Stimulated activated CD4-positive, alpha-beta T cell treated with anti-CD3 and anti-CD28 coated beads, Interleukin-1b, Interleukin-23, amount 100 ng/mL, for 48 hours (primary cell): ENCODE measurements around the gene CLDN3.

Source experiments
- DNase-seq: peaks from one replicate; pipeline ENCODE4 v3.0.0-alpha.2; 2020

CLDN3 gene

GRCh38 chr7:73769481-73770001, 529 bp downstream of the CLDN3 start:
- DNase-seq, result no peak

GRCh38 chr7:73768641-73769480, 1.2 kb downstream of the CLDN3 start:
- DNase-seq, result no peak

- no peak for DNase-seq
These were observed 3.4 kb downstream of the CLDN3 start for GRCh38 chr7:73766556-73767229.

- DNase-seq, result no peak
These were observed 7.4 kb downstream of the CLDN3 start for GRCh38 chr7:73762659-73762999.

- DNase-seq, result no peak
These were observed 8.0 kb downstream of the CLDN3 start for GRCh38 chr7:73761854-73762658.

GRCh38 chr7:73758581-73759138, 11.4 kb downstream of the CLDN3 start:
- DNase-seq, result no peak

GRCh38 chr7:73749931-73750776, 19.9 kb downstream of the CLDN3 start:
- DNase-seq, result no peak

- no peak for DNase-seq
These were observed 23.7 kb downstream of the CLDN3 start for GRCh38 chr7:73746378-73746777.

GRCh38 chr7:73742753-73743641, 27.1 kb downstream of the CLDN3 start:
- DNase-seq, result no peak

- DNase-seq, result no peak
These were observed 27.7 kb downstream of the CLDN3 start for GRCh38 chr7:73742338-73742752.

GRCh38 chr7:73741600-73741999, 28.5 kb downstream of the CLDN3 start:
- no peak for DNase-seq

GRCh38 chr7:73740771-73741170, 29.3 kb downstream of the CLDN3 start:
- no peak for DNase-seq

- DNase-seq, result no peak
These were observed 29.9 kb downstream of the CLDN3 start for GRCh38 chr7:73740212-73740611.

- no peak for DNase-seq
These were observed 30.7 kb downstream of the CLDN3 start for GRCh38 chr7:73739387-73739767.

- peak; percentile 98 for DNase-seq
These were observed 31.3 kb downstream of the CLDN3 start, which contains the start of gene ABHD11 for GRCh38 chr7:73738612-73739386. Gene ABHD11 (minus strand): TSS chr7:73738802. CDS start chr7:73738770, 32 bp downstream.

- peak; percentile 57 for DNase-seq
These were observed 31.9 kb downstream of the CLDN3 start for GRCh38 chr7:73738220-73738611.

GRCh38 chr7:73737491-73738219, 32.4 kb downstream of the CLDN3 start:
- peak; percentile 2 for DNase-seq

GRCh38 chr7:73736885-73737284, 33.2 kb downstream of the CLDN3 start:
- no peak for DNase-seq

GRCh38 chr7:73735528-73735905, 34.6 kb downstream of the CLDN3 start:
- peak; percentile 7 for DNase-seq
